OCI-LY3 (cell line): ENCODE measurements around the gene NCKAP5.

ENCODE experiments used
- CTCF ChIP-seq: fragments of 200-600, 300-600 bp; sonication (generic); IDR thresholded peaks from 2 replicates; pipeline ENCODE4 v1.5.1; 2014; ENCODE audit warnings: antibody characterized with exemption, low read length, low read depth
- EZH2phosphoT487 ChIP-seq: fragments of 200-600 bp; shearing (Covaris generic); IDR thresholded peaks from 2 replicates; pipeline ENCODE4 v1.6.1; 2018; ENCODE audit warnings: antibody characterized with exemption, mixed run types, low read depth

- no peak for TF ChIP-seq CTCF
- no peak for TF ChIP-seq EZH2phosphoT487
Observed at GRCh38 chr2:133442393-133442792, 125.9 kb downstream of the NCKAP5 start.
